Fibroblast of lung (primary cell): ENCODE data around the gene VPS11. TPM values are rescaled to one million over a fixed set of nuclear protein-coding genes. Genes with fewer than 3 reads are reported as not detected.
A peak's percentile ranks its signal among the peaks of the same experiment; 100 is the strongest.

Experiments
- DNase-seq, 2 donors: peaks; one replicate each; pipeline versions ENCODE4 v3.0.0 to v3.0.0-alpha.2; 2010; ENCODE audit warnings: low read depth in 2 of 2
- H2AFZ ChIP-seq: 2 replicates; pipeline ENCODE4 v1.5.1; 2012; ENCODE audit warnings: low read length, control low read depth, inconsistent platforms
- H3K27ac ChIP-seq: 2 replicates; pipeline ENCODE4 v1.5.1; 2011; ENCODE audit warnings: low read length, control low read depth; ENCODE audit not compliant: insufficient read depth
- H3K27me3 ChIP-seq: 2 replicates; pipeline ENCODE4 v1.5.1; 2011; ENCODE audit warnings: mild to moderate bottlenecking, low read length; ENCODE audit not compliant: control insufficient read depth, insufficient read depth
- H3K36me3 ChIP-seq: 2 replicates; pipeline ENCODE4 v1.5.1; 2011; ENCODE audit warnings: low read length; ENCODE audit not compliant: control insufficient read depth, insufficient read depth
- H3K4me1 ChIP-seq: 2 replicates; pipeline ENCODE4 v1.5.1; 2011; ENCODE audit warnings: low read length; ENCODE audit not compliant: control insufficient read depth, insufficient read depth; ENCODE audit errors: extremely low read depth
- H3K4me2 ChIP-seq: 2 replicates; pipeline ENCODE4 v1.5.1; 2011; ENCODE audit warnings: low read length, control low read depth; ENCODE audit not compliant: insufficient read depth; ENCODE audit errors: extremely low read depth
- H3K4me3 ChIP-seq, 4 experiments: fragments of 200-600 bp in 1 of 4; sonication (generic) in 1 of 4; replicated peaks in 1 of 4; 2 replicates each; pipeline ENCODE4 v1.5.1; 2011 to 2016; ENCODE audit warnings: low read length in 4 of 4, low read depth in 3 of 4, mild to moderate bottlenecking in 3 of 4, control low read depth in 2 of 4, inconsistent platforms in 1 of 4, mixed read lengths in 1 of 4; ENCODE audit not compliant: insufficient read depth in 1 of 4; ENCODE audit errors: control extremely low read depth in 1 of 4
- H3K79me2 ChIP-seq: 2 replicates; pipeline ENCODE4 v1.5.1; 2012; ENCODE audit warnings: mild to moderate bottlenecking, low read length, inconsistent platforms; ENCODE audit not compliant: control insufficient read depth, insufficient read depth
- H3K9ac ChIP-seq: 2 replicates; pipeline ENCODE4 v1.5.1; 2011; ENCODE audit warnings: mild to moderate bottlenecking, low read length, control low read depth; ENCODE audit not compliant: insufficient read depth
- H3K9me3 ChIP-seq: 2 replicates; pipeline ENCODE4 v1.5.1; 2012; ENCODE audit warnings: low read depth, low read length; ENCODE audit not compliant: control insufficient read depth, insufficient read depth
- H4K20me1 ChIP-seq: 2 replicates; pipeline ENCODE4 v1.5.1; 2011; ENCODE audit warnings: low read length; ENCODE audit not compliant: control insufficient read depth, insufficient read depth; ENCODE audit errors: extremely low read depth
- EZH2 ChIP-seq: IDR thresholded peaks from 2 replicates; pipeline ENCODE4 v1.5.1; 2012; ENCODE audit warnings: low read length, control low read depth, mild to moderate bottlenecking; ENCODE audit errors: missing control alignments
- polyA plus RNA-seq, 2 donors: library from polyadenylated mRNA; depleted of rRNA in 1 of 2; stranded (reverse) in 1 of 2; unstranded in 1 of 2; fragments of >200 nt; gene quantifications; 2 replicates each; pipeline ENCODE4 v1.2.1, GENCODE V29; 2011 to 2012; ENCODE audit warnings: missing spikeins in 1 of 2
- total RNA-seq: library from RNA; depleted of rRNA; stranded (reverse); fragments of >200 nt; gene quantifications from 2 replicates; pipeline ENCODE4 v1.2.1, GENCODE V29; 2014
- TF ChIP-seq, protein P1 (sequence below), 2 donors: IDR thresholded peaks in 1 of 2; conservative IDR thresholded peaks in 1 of 2; 1 replicate in 1 of 2; 2 replicates in 1 of 2; pipeline ENCODE4 v1.5.1; 2011 to 2012; ENCODE audit warnings: low read length in 2 of 2, control low read depth in 1 of 2, inconsistent platforms in 1 of 2, low read depth in 1 of 2, mild to moderate bottlenecking in 1 of 2

VPS11 gene
- total and polyA plus RNA-seq, 2 donors (not counting 1 experiment from before 2014, with no cell fraction given) = 9.1 to 34.3 TPM

GRCh38 chr11:119126675-119127268 is 59.2 kb downstream of the VPS11 start:
- DNase-seq = no peak

GRCh38 chr11:119130662-119131061 is 63.0 kb downstream of the VPS11 start:
- Histone ChIP-seq H3K4me3 (no peak overlapping the region), H3K9ac (no peak overlapping the region), H3K27ac (no peak overlapping the region), H3K4me1 (no peaks in the 10 kb centered on the region), H2AFZ (no peak overlapping the region), H3K79me2 (no peaks in the 10 kb centered on the region), H3K4me2 (no peak overlapping the region), H3K27me3 (no peaks in the 10 kb centered on the region), H3K36me3 (peaks cover 10% of the 10 kb centered on the region), H4K20me1 (no peaks in the 10 kb centered on the region), H3K9me3 (no peaks in the 10 kb centered on the region)
- peak in 1 of 2 donors; percentile 37 for DNase-seq
- no peak for TF ChIP-seq EZH2
- TF ChIP-seq, protein P1, sequence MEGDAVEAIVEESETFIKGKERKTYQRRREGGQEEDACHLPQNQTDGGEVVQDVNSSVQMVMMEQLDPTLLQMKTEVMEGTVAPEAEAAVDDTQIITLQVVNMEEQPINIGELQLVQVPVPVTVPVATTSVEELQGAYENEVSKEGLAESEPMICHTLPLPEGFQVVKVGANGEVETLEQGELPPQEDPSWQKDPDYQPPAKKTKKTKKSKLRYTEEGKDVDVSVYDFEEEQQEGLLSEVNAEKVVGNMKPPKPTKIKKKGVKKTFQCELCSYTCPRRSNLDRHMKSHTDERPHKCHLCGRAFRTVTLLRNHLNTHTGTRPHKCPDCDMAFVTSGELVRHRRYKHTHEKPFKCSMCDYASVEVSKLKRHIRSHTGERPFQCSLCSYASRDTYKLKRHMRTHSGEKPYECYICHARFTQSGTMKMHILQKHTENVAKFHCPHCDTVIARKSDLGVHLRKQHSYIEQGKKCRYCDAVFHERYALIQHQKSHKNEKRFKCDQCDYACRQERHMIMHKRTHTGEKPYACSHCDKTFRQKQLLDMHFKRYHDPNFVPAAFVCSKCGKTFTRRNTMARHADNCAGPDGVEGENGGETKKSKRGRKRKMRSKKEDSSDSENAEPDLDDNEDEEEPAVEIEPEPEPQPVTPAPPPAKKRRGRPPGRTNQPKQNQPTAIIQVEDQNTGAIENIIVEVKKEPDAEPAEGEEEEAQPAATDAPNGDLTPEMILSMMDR (conservative IDR thresholded peaks at IDR 0.05 in 1 of 2, IDR thresholded peaks at IDR 0.05 in 1 of 2; ENCODE audit: low read depth in 1 of 2, low read length in 2 of 2) = no peak

More at GRCh38 chr11:119126675-119127268, 59.2 kb downstream of the VPS11 start:
- Histone ChIP-seq H3K27ac (no peak overlapping the region), H3K4me1 (peaks cover 4% of the 10 kb centered on the region), H3K79me2 (peaks cover 15% of the 10 kb centered on the region), H4K20me1 (no peaks in the 10 kb centered on the region), H3K36me3 (peaks cover 8% of the 10 kb centered on the region), H3K9ac (no peak overlapping the region), H3K27me3 (no peaks in the 10 kb centered on the region), H3K4me3 (no peak overlapping the region), H3K4me2 (no peak overlapping the region), H3K9me3 (no peaks in the 10 kb centered on the region), H2AFZ (no peak overlapping the region)
- TF ChIP-seq EZH2 = no peak
- TF ChIP-seq, protein P1 (conservative IDR thresholded peaks at IDR 0.05 in 1 of 2, IDR thresholded peaks at IDR 0.05 in 1 of 2; ENCODE audit: low read depth in 1 of 2, low read length in 2 of 2) = no peak

Other genes starting within 250 kb of the VPS11 start
- gene CXCR5, start 183.9 kb upstream of the VPS11 start, total RNA-seq = not detected in 2 replicates
- gene CXCR5, start 183.9 kb upstream of the VPS11 start, polyA plus RNA-seq = not detected in 2 replicates
- gene BCL9L, start 141.9 kb upstream of the VPS11 start, total RNA-seq = 11.0 and 23.1 TPM in 2 replicates
- 7.0 and 11.5 TPM in 2 replicates for gene BCL9L, start 141.9 kb upstream of the VPS11 start, polyA plus RNA-seq
- gene UPK2, start 111.5 kb upstream of the VPS11 start, total RNA-seq = not detected in 2 replicates
- gene UPK2, start 111.5 kb upstream of the VPS11 start, polyA plus RNA-seq = not detected in 2 replicates
- gene FOXR1, start 96.1 kb upstream of the VPS11 start, total RNA-seq = not detected in 2 replicates
- gene FOXR1, start 96.1 kb upstream of the VPS11 start, polyA plus RNA-seq = not detected in 2 replicates
- gene CENATAC, start 69.7 kb upstream of the VPS11 start, total RNA-seq = 15.2 and 21.5 TPM in 2 replicates
- 10.1 and 11.0 TPM in 2 replicates for gene CENATAC, start 69.7 kb upstream of the VPS11 start, polyA plus RNA-seq
- 525 and 1,335 TPM in 2 replicates for gene RPS25, start 49.5 kb upstream of the VPS11 start, total RNA-seq
- 2,775 and 2,854 TPM in 2 replicates for gene RPS25, start 49.5 kb upstream of the VPS11 start, polyA plus RNA-seq
- gene TRAPPC4, start 49.1 kb upstream of the VPS11 start, total RNA-seq = 60.6 and 74.7 TPM in 2 replicates
- 109 and 207 TPM in 2 replicates for gene TRAPPC4, start 49.1 kb upstream of the VPS11 start, polyA plus RNA-seq
- gene SLC37A4, start 36.9 kb upstream of the VPS11 start, total RNA-seq = 10.0 and 10.1 TPM in 2 replicates
- gene SLC37A4, start 36.9 kb upstream of the VPS11 start, polyA plus RNA-seq = 12.6 and 14.4 TPM in 2 replicates
- 73.7 and 77.3 TPM in 2 replicates for gene HYOU1, start 10.6 kb upstream of the VPS11 start, total RNA-seq
- 85.6 and 116 TPM in 2 replicates for gene HYOU1, start 10.6 kb upstream of the VPS11 start, polyA plus RNA-seq
- 6.9 and 9.4 TPM in 2 replicates for gene HMBS, start 17.1 kb downstream of the VPS11 start, total RNA-seq
- gene HMBS, start 17.1 kb downstream of the VPS11 start, polyA plus RNA-seq = 23.8 and 36.6 TPM in 2 replicates
- gene DPAGT1, start 34.0 kb downstream of the VPS11 start, total RNA-seq = 14.5 and 14.6 TPM in 2 replicates
- 44.9 and 53.0 TPM in 2 replicates for gene DPAGT1, start 34.0 kb downstream of the VPS11 start, polyA plus RNA-seq
- gene C2CD2L, start 39.5 kb downstream of the VPS11 start, total RNA-seq = 1.8 and 3.0 TPM in 2 replicates
- 3.0 and 4.2 TPM in 2 replicates for gene C2CD2L, start 39.5 kb downstream of the VPS11 start, polyA plus RNA-seq
- gene HINFP, start 53.8 kb downstream of the VPS11 start, total RNA-seq = 13.5 and 14.4 TPM in 2 replicates
- gene HINFP, start 53.8 kb downstream of the VPS11 start, polyA plus RNA-seq = 12.4 and 13.1 TPM in 2 replicates
- under 0.01 and 0.17 TPM in 2 replicates for gene ABCG4, start 81.2 kb downstream of the VPS11 start, total RNA-seq
- 0.05 and 0.12 TPM in 2 replicates for gene ABCG4, start 81.2 kb downstream of the VPS11 start, polyA plus RNA-seq
- gene NLRX1, start 100.9 kb downstream of the VPS11 start, total RNA-seq = 12.8 and 21.3 TPM in 2 replicates
- 5.7 and 6.6 TPM in 2 replicates for gene NLRX1, start 100.9 kb downstream of the VPS11 start, polyA plus RNA-seq
- gene NHERF4, start 117.7 kb downstream of the VPS11 start, total RNA-seq = not detected in 2 replicates
- not detected in 2 replicates for gene NHERF4, start 117.7 kb downstream of the VPS11 start, polyA plus RNA-seq
- 6.4 and 12.4 TPM in 2 replicates for gene CBL, start 138.5 kb downstream of the VPS11 start, total RNA-seq
- gene CBL, start 138.5 kb downstream of the VPS11 start, polyA plus RNA-seq = 11.1 and 17.6 TPM in 2 replicates
- gene MCAM, start 249.3 kb downstream of the VPS11 start, total RNA-seq = 3.9 and 4.8 TPM in 2 replicates
- gene MCAM, start 249.3 kb downstream of the VPS11 start, polyA plus RNA-seq = 8.1 and 26.3 TPM in 2 replicates